GM12878 (cell line): ENCODE results near the gene LDLRAD4.

ENCODE experiments used
- MYC ChIP-seq: IDR thresholded peaks from 2 replicates; pipeline ENCODE4 v1.6.1; 2011; ENCODE audit warnings: mild to moderate bottlenecking, low read length, moderate library complexity, inconsistent platforms; ENCODE audit not compliant: insufficient read depth, insufficient replicate concordance, insufficient read length, severe bottlenecking
- YY1 ChIP-seq: IDR thresholded peaks from 2 replicates; pipeline ENCODE4 v1.6.1; 2011; ENCODE audit warnings: low read depth, mild to moderate bottlenecking, low read length

- TF ChIP-seq MYC, result no peak
- no peak for TF ChIP-seq YY1
These were observed 27.6 kb downstream of the LDLRAD4 start for GRCh38 chr18:13246121-13246520.
